Stimulated activated CD4-positive, alpha-beta T cell treated with anti-CD3 and anti-CD28 coated beads, Interleukin-15, amount 100 ng/mL, for 48 hours (primary cell): Measurements from ENCODE around the gene IGF2BP3.

ENCODE experiments used
- DNase-seq, 2 donors: peaks; one replicate each; pipeline ENCODE4 v3.0.0-alpha.2; 2020; ENCODE audit warnings: low read depth in 2 of 2

Gene IGF2BP3

DNA sequence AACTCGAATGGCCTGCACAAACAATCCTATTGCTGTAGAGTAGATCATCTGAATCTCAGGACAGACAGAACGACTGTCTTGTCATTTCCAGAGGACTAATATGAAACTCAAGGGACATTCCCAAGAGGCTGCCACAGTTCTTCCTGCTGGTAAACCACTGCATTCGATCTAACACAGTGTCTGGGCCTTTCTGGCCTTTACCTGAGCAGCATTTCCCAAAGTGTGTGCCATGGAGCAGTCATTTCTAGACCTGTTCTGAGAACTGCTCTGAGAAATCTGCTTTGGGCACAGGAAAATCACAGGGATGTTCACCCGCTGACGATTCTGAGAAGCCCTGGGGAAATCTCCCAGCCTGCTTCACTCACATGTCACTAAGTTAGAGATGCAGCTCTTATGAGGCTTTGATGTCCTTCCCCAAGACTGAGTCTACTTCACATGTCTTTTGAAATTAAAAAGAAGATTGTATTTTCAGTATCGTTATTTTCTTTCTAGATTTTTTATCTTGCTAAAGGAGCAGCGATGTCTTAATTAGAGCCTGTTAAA lies 205.3 kb downstream of the IGF2BP3 start:
- no peak for DNase-seq

DNA sequence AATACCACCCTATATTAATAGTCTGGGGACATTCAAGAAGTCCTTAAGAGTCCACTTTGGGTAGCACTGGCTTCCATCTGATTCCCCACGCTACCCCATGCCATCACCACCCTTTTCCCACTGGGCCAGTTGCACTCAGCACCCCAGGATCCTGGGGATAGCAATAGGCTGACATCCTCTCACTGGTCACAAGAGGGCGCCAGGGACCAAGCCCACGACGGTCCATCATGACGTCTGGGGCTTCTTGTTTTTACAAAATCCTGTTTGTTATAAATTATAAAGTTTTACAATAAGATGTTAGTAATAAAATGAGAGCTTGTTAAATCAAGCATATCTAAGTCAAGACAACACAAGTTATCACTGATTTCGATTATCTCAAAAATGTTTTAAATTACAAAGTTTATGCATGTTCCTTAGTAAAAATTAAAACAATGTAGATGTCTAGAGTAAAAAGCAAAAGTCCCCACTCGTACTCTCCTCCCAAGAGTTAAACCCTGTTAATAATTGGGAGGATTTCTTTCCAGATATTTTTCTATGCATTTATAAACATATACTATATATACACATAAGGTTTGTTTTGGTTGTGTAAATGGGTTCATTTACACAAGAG lies 208.3 kb downstream of the IGF2BP3 start:
- peak; percentile 30 to 60 for DNase-seq

DNA sequence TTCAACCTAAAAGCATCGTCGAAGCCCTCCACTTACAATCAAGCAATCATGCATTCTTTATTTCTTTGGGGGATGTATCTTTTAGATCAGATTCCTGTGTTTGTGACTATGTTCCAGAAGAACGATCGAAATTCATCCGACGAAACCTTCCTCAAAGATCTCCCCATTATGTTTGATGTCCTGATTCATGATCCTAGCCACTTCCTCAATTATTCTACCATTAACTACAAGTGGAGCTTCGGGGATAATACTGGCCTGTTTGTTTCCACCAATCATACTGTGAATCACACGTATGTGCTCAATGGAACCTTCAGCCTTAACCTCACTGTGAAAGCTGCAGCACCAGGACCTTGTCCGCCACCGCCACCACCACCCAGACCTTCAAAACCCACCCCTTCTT lies 209.9 kb downstream of the IGF2BP3 start:
- no peak for DNase-seq
